ENCODE results near the gene ZNF497.
"Not testable (repeated sequence)": the region's sequence is repeated elsewhere in the genome, so short reads cannot be mapped to it uniquely, and the experiment has no call there.

Gene ZNF497

GRCh38 chr19:58393725-58394033 is 31.1 kb upstream of the ZNF497 start:
- no peak for DNase-seq

DNA sequence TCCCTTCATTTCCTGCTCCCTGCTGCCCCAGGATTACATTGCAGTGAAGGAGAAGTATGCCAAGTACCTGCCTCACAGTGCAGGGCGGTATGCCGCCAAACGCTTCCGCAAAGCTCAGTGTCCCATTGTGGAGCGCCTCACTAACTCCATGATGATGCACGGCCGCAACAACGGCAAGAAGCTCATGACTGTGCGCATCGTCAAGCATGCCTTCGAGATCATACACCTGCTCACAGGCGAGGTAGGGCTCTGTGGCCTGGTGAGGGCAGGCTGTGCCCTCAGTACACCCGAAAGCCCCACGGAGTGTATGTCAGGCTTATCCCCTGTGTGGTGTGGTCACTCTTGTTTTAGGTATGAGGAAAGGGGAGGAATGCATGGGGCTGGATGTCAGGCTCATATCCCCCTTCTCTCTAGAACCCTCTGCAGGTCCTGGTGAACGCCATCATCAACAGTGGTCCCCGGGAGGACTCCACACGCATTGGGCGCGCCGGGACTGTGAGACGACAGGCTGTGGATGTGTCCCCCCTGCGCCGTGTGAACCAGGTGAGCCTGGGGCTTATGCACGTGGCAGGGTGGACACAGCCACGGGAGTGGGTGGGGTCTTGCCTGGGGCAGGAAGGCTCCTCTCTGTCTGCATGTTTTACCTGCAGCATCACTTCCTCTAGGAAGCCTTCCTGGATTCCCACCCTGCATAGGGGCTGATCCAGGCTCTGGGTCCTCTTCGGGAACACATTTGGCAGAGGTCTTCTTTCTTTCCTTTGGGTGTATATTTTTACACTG is 30.6 kb upstream of the ZNF497 start:
- no peak for DNase-seq

GRCh38 chr19:58388175-58388526 is 25.6 kb upstream of the ZNF497 start:
- DNase-seq = no peak

DNA sequence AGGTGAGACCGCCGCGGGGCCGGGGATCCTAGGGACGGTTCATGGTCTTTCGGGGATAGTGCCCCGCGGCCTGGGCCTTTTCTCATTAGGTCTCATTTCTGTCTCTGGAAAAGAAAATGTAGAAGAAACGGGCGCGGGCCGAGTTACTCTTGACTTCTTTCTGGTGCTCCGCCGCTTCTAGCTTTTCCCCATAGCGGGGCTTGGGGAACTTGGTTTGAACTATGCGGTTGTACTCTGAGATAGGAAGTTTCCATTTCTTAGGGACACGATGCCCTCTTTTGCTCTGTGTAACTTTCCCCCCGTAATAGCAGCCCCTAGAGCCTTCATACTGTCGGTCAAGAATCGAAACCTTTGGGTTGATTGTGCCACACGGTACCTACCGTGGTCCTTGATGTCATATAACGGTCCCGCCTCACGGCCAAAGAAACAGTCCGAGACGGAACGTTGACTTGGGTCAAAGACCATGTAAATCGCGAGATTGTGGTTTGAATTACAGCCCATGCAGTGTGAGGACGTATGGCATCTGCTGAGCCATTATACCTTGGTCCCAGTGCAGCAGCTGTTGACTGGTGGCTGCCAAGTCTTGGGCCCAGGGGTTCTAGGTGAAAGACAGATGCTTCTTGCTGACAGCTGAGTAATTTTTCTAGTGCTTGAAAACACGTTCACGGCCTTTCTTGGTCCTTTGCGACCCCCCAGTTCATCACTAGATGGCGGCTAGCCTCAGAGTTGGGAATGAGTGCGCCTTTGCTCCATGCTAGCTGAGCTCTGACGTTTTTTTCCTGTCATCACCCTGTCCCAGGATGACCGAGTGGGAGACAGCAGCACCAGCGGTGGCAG is 25.0 kb upstream of the ZNF497 start:
- no peak for DNase-seq

GRCh38 chr19:58386576-58387337 is 24.2 kb upstream of the ZNF497 start, which contains the start of gene RPS5:
Gene RPS5, plus strand, starts transcription at chr19:58387269. Its CDS starts 869 bp downstream, at chr19:58388138.
- peak; percentile 94 for DNase-seq

DNA sequence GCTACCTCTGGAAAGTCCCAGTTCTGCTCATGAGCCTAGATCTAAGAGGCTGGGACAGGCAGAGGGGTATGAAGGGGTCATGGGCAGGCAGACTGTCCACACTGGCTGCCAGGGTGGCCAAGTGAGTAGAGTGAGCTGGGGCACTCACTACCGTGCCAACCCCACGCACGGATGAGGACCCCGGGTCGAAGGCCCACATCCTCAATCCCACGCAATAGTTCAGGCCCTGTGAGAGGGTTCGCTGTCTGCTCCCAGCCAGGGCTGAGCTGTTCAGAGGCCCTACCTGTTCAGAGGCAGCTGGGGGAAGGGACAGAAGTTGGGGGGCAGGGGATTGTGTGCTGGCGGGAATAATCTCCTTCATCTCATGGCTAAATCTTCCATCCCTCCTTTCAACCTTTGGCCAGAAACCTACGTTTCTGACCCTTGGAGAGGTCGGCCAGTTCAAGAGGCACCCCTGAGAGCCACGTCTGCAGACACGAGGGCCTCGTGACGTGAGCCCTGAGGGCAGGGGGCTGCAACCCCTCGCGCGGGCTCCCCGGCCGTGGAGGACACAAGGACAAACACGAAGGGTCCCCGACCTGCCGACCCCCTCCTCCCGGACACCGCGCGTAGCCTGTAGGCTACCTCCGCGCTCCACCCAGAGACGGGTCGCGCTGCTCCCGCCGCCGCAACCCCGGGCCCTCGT is 23.5 kb upstream of the ZNF497 start:
- peak; percentile 52 for DNase-seq

GRCh38 chr19:58385313-58385890 is 22.9 kb upstream of the ZNF497 start:
- DNase-seq = no peak

DNA sequence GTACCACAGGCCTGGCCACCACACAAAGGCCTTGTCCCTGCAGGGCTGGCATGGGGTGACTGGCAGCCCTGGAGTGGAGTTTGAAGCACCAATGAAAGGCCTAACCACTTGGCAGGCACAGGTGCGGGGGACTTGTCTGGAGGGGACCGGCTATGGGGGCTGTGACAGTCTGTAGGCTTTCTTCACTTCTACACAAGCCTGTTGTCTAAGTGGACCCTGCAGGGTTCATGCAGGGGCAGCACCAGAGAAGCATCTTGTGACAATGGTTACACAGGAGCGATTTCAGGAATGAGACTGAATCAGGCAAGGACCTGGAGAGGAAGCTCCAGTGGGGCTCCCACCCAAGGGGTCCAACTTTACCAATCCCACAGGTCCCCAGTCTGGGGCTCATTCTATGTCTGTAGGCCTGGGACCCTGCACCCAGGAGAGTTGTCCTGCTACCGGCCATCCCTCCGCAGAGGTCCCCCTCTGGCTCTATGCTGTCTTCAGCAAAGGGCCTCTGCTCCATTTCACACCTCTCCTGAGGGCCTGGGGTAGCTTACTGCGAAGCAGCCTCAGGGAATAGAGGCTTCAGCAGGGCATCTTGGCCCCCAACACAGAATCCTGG is 20.5 kb upstream of the ZNF497 start:
- no peak for DNase-seq

DNA sequence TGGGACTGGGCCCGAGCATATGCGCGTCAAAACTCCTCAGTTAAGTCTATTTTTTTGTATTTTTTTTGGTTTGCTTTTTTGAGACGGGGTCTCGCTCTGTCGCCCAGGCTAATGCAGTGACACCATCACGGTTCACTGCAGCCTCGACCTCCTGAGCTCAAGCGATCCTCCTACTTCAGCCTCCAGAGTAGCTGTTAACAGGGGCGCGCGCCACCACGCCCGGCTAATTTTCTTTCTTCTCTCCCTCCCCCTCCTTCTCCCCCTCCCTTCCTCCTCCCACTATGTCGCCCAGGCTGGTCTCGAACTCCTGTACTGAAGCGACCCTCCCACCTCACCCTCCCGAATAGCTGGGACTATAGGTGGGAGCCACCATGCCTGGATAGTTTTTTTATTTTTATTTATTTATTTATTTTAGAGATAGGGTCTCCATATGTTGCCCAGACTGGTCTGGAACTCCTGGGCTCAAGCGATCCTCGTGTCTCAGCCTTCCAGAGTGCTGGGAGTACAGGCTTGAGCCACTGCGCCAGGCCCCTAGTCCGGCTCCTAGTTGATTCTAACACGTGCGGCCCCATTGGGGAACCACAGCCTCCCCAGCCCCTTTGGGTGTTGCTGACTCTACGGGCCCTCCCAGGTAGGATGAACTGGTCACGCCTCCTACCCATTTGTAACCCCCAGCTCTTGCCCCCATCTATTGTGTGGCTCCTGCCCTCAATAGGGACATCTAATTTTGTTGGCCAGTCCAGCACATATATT is 19.1 kb upstream of the ZNF497 start:
- no peak for DNase-seq

- peak; percentile 98 for DNase-seq
Measured at GRCh38 chr19:58380662-58381459, 18.3 kb upstream of the ZNF497 start, which contains the start of gene ZNF837. Gene ZNF837, minus strand, starts transcription at chr19:58381030. Its CDS starts 11,698 bp downstream, at chr19:58369332.

DNA sequence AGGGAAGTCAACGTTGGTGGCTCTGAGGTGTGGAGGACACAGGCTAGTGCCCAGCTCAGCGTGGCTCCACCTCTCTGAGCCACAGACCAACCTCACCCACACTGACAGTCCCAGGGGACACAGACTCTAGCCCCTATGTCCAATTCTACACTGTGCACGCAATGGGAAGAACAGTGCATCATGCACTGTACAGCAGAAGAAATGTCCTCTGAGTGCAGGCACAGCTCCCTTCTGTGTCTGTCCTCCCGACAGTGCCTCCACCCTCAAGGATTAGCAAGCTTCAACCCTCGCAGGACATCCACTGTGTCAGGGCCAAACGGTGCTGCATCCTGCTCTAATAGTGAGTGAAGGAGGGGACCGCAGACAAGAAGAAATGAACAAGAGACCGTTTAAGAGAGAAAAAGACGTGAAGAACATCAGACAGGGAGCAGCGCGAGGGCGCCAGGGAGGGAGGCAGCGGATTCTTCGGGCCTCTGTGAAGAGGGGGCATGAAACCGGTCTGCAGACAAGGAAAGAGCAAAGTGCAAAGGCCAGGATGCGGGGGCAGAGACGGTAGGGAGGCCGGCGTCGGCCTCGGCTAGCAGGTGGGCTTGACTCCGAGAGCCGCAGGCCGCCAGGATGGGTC is 17.6 kb upstream of the ZNF497 start:
- DNase-seq = no peak

DNA sequence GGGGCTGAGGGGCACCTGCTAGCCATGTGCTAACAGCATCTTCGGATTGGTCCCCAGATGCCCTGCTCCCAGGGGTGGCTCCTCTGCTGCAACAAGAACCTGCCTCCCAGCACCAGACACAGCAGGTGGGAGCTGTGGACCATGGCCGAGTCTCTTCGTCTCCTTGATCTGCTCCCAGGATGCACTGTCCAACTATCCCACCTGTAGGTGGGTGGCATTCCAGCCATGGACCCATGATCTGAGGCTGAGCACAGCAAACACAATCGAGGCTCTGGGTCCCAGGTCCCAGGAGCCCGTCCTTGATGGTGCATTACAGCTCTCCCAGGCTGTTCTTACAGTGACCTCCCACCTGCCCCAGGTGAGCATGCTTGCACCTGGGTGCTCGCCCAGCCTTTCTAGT is 16.7 kb upstream of the ZNF497 start:
- no peak for DNase-seq

DNA sequence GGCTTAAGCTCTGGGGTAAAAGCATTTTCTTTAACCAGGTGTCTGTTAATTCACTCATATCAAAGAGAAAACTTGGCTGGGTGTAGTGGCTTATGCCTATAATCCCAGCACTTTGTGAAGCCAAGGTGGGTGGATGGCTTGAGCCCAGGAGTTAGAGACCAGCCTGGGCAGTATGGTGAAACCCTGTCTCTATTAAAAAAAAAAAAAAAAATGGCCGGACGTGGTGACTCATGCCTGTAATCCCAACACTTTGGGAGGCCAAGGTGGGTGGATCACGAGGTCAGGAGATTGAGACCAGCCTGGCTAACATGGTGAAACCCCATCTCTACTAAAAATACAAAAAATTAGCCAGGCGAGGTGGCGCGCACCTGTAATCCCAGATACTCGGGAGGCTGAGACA is 14.2 kb upstream of the ZNF497 start:
- DNase-seq = not testable (repeated sequence)

DNA sequence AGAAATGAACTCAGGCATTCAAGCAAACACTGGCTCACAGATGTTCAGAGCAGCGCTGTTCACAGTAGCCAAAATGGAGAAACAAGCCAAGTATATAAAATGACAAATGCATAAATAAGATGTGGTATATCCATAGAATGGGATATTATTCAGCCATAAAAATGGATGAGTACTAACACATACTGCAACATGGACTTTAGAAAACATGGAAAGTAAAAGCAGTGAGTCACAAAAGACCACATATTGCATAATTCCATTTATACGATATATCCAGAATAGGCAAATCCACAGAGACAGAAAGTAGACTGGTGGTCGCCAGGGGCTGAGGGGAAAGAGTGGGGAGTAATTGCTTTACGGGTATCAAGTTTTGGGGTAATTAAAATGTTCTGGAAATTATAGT is 11.6 kb upstream of the ZNF497 start:
- DNase-seq = no peak

GRCh38 chr19:58372311-58373133 is 10.0 kb upstream of the ZNF497 start:
- no peak for DNase-seq

DNA sequence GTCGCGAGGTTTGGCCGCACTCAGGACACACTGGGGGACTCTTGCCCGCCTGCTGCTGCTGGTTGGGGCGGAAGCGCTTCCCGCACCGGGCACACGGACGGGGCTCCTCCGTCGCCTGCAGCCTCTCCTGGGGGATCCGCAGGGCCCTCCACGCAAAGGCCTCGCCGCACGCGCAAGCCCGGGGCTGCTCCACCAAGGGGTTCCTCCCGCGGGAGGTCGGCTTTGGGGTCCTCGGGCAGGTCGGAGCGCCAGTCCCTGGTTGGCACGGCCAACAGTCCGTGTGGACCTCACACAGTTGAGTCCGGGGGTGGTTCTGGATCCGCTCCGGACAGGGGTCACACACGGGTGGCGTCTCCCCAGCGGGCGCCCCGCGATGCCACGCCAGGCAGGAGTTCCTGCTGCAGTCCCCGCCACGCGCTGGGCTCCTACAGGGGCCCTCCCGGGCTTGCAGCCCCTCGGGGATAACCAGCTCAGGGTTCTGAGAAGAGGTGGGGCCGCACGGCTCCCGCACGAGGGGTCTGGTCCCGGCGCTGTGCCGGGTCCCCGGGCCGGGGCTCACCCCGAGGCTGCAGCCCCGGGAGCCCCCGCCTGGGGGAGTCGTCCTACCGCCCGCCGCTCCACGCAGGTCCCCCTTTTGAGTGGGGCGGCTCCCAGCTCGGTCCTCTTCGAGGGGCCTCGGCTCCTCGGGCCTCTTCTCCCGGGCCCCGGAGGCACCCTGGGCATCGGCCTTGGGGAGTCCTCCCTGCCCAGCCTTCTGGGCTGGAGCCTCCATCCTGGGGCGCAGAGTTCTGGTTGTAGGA is 6.2 kb upstream of the ZNF497 start:
- DNase-seq = no peak

- no peak for DNase-seq
Measured at GRCh38 chr19:58367698-58368454, 5.3 kb upstream of the ZNF497 start.
